Fibroblast of pulmonary artery (primary cell): Measurements from ENCODE around the gene IQCC.

Experiments used
- DNase-seq: peaks from one replicate; pipeline ENCODE4 v3.0.0-alpha.2; 2010; ENCODE audit warnings: low read depth
- H3K4me3 ChIP-seq: replicated peaks from 2 replicates; pipeline ENCODE4 v1.5.1; 2011; ENCODE audit warnings: low read depth, mild to moderate bottlenecking, control low read depth, low read length, moderate library complexity
- CTCF ChIP-seq: IDR thresholded peaks from 2 replicates; pipeline ENCODE4 v1.5.1; 2011; ENCODE audit warnings: mild to moderate bottlenecking, control low read depth, low read length, inconsistent platforms; ENCODE audit errors: missing control alignments

IQCC gene

GRCh38 chr1:32179193-32179442, 26.4 kb upstream of the IQCC start:
- no peak for TF ChIP-seq CTCF
- DNase-seq, result no peak
- H3K4me3 ChIP-seq, result peak overlapping the region; percentile 77

- TF ChIP-seq CTCF, result no peak
- peak; percentile 91 for DNase-seq
- H3K4me3 ChIP-seq, result peak within 1 kb of the TSS; percentile 77
Observed at GRCh38 chr1:32179443-32180185, 25.9 kb upstream of the IQCC start, which contains the start of gene TXLNA. TXLNA (plus strand) TSS chr1:32179675; CDS start chr1:32180346, 671 bp downstream.

- peak; percentile 60 for DNase-seq
- no peak for TF ChIP-seq CTCF
- peak overlapping the region; percentile 77 for H3K4me3 ChIP-seq
Observed at GRCh38 chr1:32180186-32181060, 25.0 kb upstream of the IQCC start.

- H3K4me3 ChIP-seq, result peak overlapping the region; percentile 77
- TF ChIP-seq CTCF, result no peak
- no peak for DNase-seq
Observed at GRCh38 chr1:32181065-32181464, 24.4 kb upstream of the IQCC start.

GRCh38 chr1:32181563-32181962, 23.9 kb upstream of the IQCC start:
- TF ChIP-seq CTCF, result no peak
- DNase-seq, result no peak
- H3K4me3 ChIP-seq, result peak overlapping the region; percentile 77

- TF ChIP-seq CTCF, result no peak
- DNase-seq, result no peak
- peak overlapping the region; percentile 77 for H3K4me3 ChIP-seq
Observed at GRCh38 chr1:32182060-32182459, 23.4 kb upstream of the IQCC start.

GRCh38 chr1:32184650-32185049, 20.8 kb upstream of the IQCC start:
- TF ChIP-seq CTCF, result no peak
- H3K4me3 ChIP-seq, result no peak overlapping the region
- no peak for DNase-seq
